SK-N-SH treated with all-trans-retinoic acid at 6 μM for 48 hours (cell line): ENCODE measurements around the gene TNFRSF18.

Source experiments
- ATAC-seq: fragments of 200-7000 bp; cut with Tn5 transposase; 3 replicates; pipeline ENCODE4 v1.9.1; 2020; ENCODE audit warnings: mild to moderate bottlenecking, moderate library complexity
- ARNTL ChIP-seq: fragments of 450-650 bp; formaldehyde crosslinking; IDR thresholded peaks from 2 replicates; pipeline ENCODE4 v1.5.0; 2020; ENCODE audit warnings: low read depth, mild to moderate bottlenecking, moderate library complexity, borderline replicate concordance
- BACH2 ChIP-seq: fragments of 250-450 bp; sonication (Bioruptor Pico); IDR thresholded peaks from 2 replicates; pipeline ENCODE4 v1.9.0; 2021; ENCODE audit warnings: mild to moderate bottlenecking, borderline replicate concordance
- CREB5 ChIP-seq: fragments of 250-450 bp; sonication (Bioruptor Pico); IDR thresholded peaks from 2 replicates; pipeline ENCODE4 v1.5.1; 2020; ENCODE audit warnings: low read depth, mild to moderate bottlenecking, moderate library complexity
- CSDC2 ChIP-seq: fragments of 250-450 bp; sonication (Bioruptor Pico); IDR thresholded peaks from 2 replicates; pipeline ENCODE4 v1.5.0; 2020; ENCODE audit warnings: mild to moderate bottlenecking, moderate library complexity
- ESRRG ChIP-seq: fragments of 250-450 bp; sonication (Bioruptor Pico); IDR thresholded peaks from 2 replicates; pipeline ENCODE4 v1.6.1; 2021; ENCODE audit warnings: mild to moderate bottlenecking
- GLIS3 ChIP-seq: fragments of 250-450 bp; sonication (Bioruptor Pico); IDR thresholded peaks from 2 replicates; pipeline ENCODE4 v1.5.0; 2020; ENCODE audit warnings: mild to moderate bottlenecking, moderate library complexity
- ISL1 ChIP-seq: fragments of 250-450 bp; sonication (Bioruptor Pico); IDR thresholded peaks from 2 replicates; pipeline ENCODE4 v2.1.2; 2022; ENCODE audit warnings: mild to moderate bottlenecking, moderate library complexity
- OSR1 ChIP-seq: fragments of 250-450 bp; sonication (Bioruptor Pico); IDR thresholded peaks from 2 replicates; pipeline ENCODE4 v1.8.0; 2022; ENCODE audit warnings: moderate library complexity, mild to moderate bottlenecking, inconsistent platforms
- PATZ1 ChIP-seq: fragments of 250-450 bp; sonication (Bioruptor Pico); IDR thresholded peaks from 2 replicates; pipeline ENCODE4 v1.8.0; 2020; ENCODE audit warnings: mild to moderate bottlenecking, moderate library complexity, borderline replicate concordance
- POU6F1 ChIP-seq: fragments of 250-450 bp; sonication (Bioruptor Pico); IDR thresholded peaks from 2 replicates; pipeline ENCODE4 v1.8.0; 2021; ENCODE audit warnings: low read depth, mild to moderate bottlenecking, moderate library complexity, borderline replicate concordance
- PPARA ChIP-seq: fragments of 250-450 bp; sonication (Bioruptor Pico); IDR thresholded peaks from 2 replicates; pipeline ENCODE4 v1.5.0; 2020; ENCODE audit warnings: mild to moderate bottlenecking, borderline replicate concordance
- RARB ChIP-seq: fragments of 250-450 bp; sonication (Bioruptor Pico); IDR thresholded peaks from 2 replicates; pipeline ENCODE4 v1.8.0; 2021; ENCODE audit warnings: mild to moderate bottlenecking, moderate library complexity
- SNAI2 ChIP-seq: fragments of 250-450 bp; sonication (Bioruptor Pico); IDR thresholded peaks from 2 replicates; pipeline ENCODE4 v1.5.0; 2020; ENCODE audit warnings: mild to moderate bottlenecking, moderate library complexity
- TCF4 ChIP-seq: fragments of 250-450 bp; sonication (Bioruptor Pico); IDR thresholded peaks from 2 replicates; pipeline ENCODE4 v1.8.0; 2021; ENCODE audit warnings: mild to moderate bottlenecking, moderate library complexity, borderline replicate concordance
- ZC3H10 ChIP-seq: fragments of 250-450 bp; sonication (Bioruptor Pico); IDR thresholded peaks from 2 replicates; pipeline ENCODE4 v1.5.1; 2021; ENCODE audit warnings: mild to moderate bottlenecking, moderate library complexity
- ZFP3 ChIP-seq: fragments of 250-450 bp; sonication (Bioruptor Pico); IDR thresholded peaks from 2 replicates; pipeline ENCODE4 v1.5.0; 2020; ENCODE audit warnings: mild to moderate bottlenecking, moderate library complexity
- ZFP30 ChIP-seq: fragments of 450-650 bp; formaldehyde crosslinking; IDR thresholded peaks from 2 replicates; pipeline ENCODE4 v1.5.0; 2022; ENCODE audit warnings: mild to moderate bottlenecking, moderate library complexity
- ZNF565 ChIP-seq: fragments of 450-650 bp; formaldehyde crosslinking; conservative IDR thresholded peaks from 2 replicates; pipeline ENCODE4 v1.5.0; 2020; ENCODE audit warnings: low read depth, mild to moderate bottlenecking, moderate library complexity
- ZNF70 ChIP-seq: fragments of 450-650 bp; formaldehyde crosslinking; IDR thresholded peaks from 2 replicates; pipeline ENCODE4 v1.5.0; 2020; ENCODE audit warnings: mild to moderate bottlenecking, moderate library complexity
- ZNF8 ChIP-seq: fragments of 450-650 bp; formaldehyde crosslinking; IDR thresholded peaks from 2 replicates; pipeline ENCODE4 v1.5.0; 2020; ENCODE audit warnings: mild to moderate bottlenecking, moderate library complexity
- TF ChIP-seq, protein P1 (sequence below): fragments of 250-450 bp; sonication (Bioruptor Pico); IDR thresholded peaks from 2 replicates; pipeline ENCODE4 v1.5.0; 2020; ENCODE audit warnings: mild to moderate bottlenecking, moderate library complexity
- TF ChIP-seq, protein P2 (sequence below): fragments of 250-450 bp; sonication (Bioruptor Pico); IDR thresholded peaks from 2 replicates; pipeline ENCODE4 v1.5.1; 2021; ENCODE audit warnings: mild to moderate bottlenecking, moderate library complexity

TNFRSF18 gene

GRCh38 chr1:1235016-1235744, 28.8 kb upstream of the TNFRSF18 start:
- no peak for TF ChIP-seq RARB
- TF ChIP-seq ZFP30 = no peak
- no peak for TF ChIP-seq BACH2 (CRISPR knock-in tag)
- no peak for TF ChIP-seq ZC3H10 (CRISPR knock-in tag)
- no peak for TF ChIP-seq CREB5 (CRISPR knock-in tag)
- ATAC-seq = no peak

DNA sequence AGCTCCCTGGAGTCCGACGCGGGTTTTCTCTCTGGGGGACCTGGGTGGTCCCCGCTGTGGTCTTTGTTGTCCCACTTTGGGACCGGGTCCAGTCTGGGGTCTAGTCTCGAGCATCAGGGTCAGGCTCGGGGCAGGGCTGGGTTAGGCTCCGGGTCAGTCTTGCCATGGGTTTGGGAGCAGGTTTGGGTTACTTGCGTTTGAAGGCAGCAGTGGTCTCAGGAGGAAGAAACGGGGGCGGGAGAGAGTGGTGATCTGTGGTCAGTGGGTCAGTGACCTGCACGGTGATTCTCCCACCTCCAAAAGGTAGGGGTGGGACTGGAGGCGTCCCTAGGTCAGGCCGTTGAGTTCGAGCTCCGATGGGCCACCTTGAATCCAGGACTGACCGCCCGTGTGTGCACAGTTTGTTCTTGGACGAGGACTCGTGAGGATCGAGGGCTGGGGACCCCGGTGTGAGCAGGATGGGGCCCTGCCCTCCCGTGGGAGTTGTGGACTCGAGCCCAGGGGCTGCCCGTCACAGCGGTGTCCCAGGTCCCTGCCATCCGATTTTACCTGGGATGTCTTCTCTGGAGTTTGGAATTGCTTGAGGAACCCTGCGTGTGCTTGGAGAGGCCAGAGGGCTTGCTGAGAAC, 27.9 kb upstream of the TNFRSF18 start:
- no peak for ATAC-seq
- no peak for TF ChIP-seq ZC3H10 (CRISPR knock-in tag)
- TF ChIP-seq, protein P1, sequence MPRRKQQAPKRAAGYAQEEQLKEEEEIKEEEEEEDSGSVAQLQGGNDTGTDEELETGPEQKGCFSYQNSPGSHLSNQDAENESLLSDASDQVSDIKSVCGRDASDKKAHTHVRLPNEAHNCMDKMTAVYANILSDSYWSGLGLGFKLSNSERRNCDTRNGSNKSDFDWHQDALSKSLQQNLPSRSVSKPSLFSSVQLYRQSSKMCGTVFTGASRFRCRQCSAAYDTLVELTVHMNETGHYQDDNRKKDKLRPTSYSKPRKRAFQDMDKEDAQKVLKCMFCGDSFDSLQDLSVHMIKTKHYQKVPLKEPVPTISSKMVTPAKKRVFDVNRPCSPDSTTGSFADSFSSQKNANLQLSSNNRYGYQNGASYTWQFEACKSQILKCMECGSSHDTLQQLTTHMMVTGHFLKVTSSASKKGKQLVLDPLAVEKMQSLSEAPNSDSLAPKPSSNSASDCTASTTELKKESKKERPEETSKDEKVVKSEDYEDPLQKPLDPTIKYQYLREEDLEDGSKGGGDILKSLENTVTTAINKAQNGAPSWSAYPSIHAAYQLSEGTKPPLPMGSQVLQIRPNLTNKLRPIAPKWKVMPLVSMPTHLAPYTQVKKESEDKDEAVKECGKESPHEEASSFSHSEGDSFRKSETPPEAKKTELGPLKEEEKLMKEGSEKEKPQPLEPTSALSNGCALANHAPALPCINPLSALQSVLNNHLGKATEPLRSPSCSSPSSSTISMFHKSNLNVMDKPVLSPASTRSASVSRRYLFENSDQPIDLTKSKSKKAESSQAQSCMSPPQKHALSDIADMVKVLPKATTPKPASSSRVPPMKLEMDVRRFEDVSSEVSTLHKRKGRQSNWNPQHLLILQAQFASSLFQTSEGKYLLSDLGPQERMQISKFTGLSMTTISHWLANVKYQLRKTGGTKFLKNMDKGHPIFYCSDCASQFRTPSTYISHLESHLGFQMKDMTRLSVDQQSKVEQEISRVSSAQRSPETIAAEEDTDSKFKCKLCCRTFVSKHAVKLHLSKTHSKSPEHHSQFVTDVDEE (CRISPR knock-in tag) = no peak
- no peak for TF ChIP-seq ARNTL (CRISPR knock-in tag)
- no peak for TF ChIP-seq SNAI2 (CRISPR knock-in tag)
- TF ChIP-seq ZFP3 = no peak
- no peak for TF ChIP-seq TCF4
- TF ChIP-seq ISL1 (CRISPR knock-in tag) = no peak
- no peak for TF ChIP-seq POU6F1
- TF ChIP-seq RARB = no peak
- TF ChIP-seq CSDC2 (CRISPR knock-in tag) = no peak
- TF ChIP-seq ZFP30 = no peak
- no peak for TF ChIP-seq CREB5 (CRISPR knock-in tag)
- no peak for TF ChIP-seq ESRRG (CRISPR knock-in tag)

DNA sequence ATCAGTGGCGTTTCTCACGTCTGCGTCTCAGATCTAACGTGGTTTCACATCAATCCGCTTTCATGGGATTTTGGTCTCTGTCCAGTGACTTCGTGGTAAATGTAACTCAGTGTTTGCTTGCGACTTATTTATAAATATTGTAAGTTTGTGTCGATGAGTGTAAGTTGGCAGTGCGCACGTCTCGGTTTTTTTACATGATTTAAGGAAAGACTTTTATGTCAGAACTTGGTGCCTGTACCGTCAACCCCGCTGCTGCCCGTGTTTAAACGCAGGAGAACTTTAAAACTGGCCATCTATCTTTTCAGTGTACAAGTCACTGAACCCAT, 27.1 kb upstream of the TNFRSF18 start:
- TF ChIP-seq RARB (no peak), TCF4 (no peak), ZNF8 (CRISPR knock-in tag) (no peak), BACH2 (CRISPR knock-in tag) (no peak), OSR1 (no peak), ISL1 (CRISPR knock-in tag) (no peak), ZC3H10 (CRISPR knock-in tag) (no peak), ZFP3 (no peak), ZNF70 (no peak), CREB5 (CRISPR knock-in tag) (no peak), GLIS3 (CRISPR knock-in tag) (no peak), PATZ1 (CRISPR knock-in tag) (no peak), ZFP30 (no peak), ESRRG (CRISPR knock-in tag) (no peak), PPARA (CRISPR knock-in tag) (no peak), ZNF565 (CRISPR knock-in tag) (no peak)
- TF ChIP-seq, protein P2, sequence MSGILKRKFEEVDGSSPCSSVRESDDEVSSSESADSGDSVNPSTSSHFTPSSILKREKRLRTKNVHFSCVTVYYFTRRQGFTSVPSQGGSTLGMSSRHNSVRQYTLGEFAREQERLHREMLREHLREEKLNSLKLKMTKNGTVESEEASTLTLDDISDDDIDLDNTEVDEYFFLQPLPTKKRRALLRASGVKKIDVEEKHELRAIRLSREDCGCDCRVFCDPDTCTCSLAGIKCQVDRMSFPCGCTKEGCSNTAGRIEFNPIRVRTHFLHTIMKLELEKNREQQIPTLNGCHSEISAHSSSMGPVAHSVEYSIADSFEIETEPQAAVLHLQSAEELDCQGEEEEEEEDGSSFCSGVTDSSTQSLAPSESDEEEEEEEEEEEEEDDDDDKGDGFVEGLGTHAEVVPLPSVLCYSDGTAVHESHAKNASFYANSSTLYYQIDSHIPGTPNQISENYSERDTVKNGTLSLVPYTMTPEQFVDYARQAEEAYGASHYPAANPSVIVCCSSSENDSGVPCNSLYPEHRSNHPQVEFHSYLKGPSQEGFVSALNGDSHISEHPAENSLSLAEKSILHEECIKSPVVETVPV = no peak
- TF ChIP-seq, protein P1 (CRISPR knock-in tag) = no peak
- ATAC-seq = no peak
